Right ventricle myocardium superior (tissue), 1 donor: ENCODE results near the gene ANXA3. TPM values are rescaled to one million over a fixed set of nuclear protein-coding genes. Genes with fewer than 3 reads are reported as not detected.
"Not testable (repeated sequence)": the region's sequence is repeated elsewhere in the genome, so short reads cannot be mapped to it uniquely, and the experiment has no call there.

Experiments used
- ATAC-seq: fragments of 200-7000 bp; cut with Tn5 transposase; one replicate; pipeline ENCODE4 v1.9.1; 2020; ENCODE audit warnings: mild to moderate bottlenecking; ENCODE audit not compliant: poor library complexity
- DNase-seq: peaks from one replicate; pipeline ENCODE4 v3.0.0-alpha.2; 2020
- intact Hi-C: fragments of 100-400 bp; cut with DNase I; formaldehyde crosslinking; loops from one replicate; pipeline ENCODE4 v1.11.2; 2022
- total RNA-seq: library from RNA; stranded (reverse); fragmentation: NEBNext Ultra II Directional; extraction: Animal tissue kit (Norgen Biotek cat#: 25700); gene quantifications from one replicate; pipeline ENCODE4 v1.2.1, GENCODE V29; 2021
- donor health status: DM: no; HTN: yes; CAD: no; lungs with severe emphysema.

Gene ANXA3
- total RNA-seq, 1 donor from 2014 or later: 41.4 TPM

GRCh38 chr4:78533854-78534253 lies 17.7 kb upstream of the ANXA3 start:
- no peak for ATAC-seq
- DNase-seq: no peak
- intact Hi-C loops: no loop called here

GRCh38 chr4:78534286-78534955 lies 17.1 kb upstream of the ANXA3 start:
- DNase-seq (no peak), ATAC-seq (no peak)

GRCh38 chr4:78542373-78542772 lies 9.2 kb upstream of the ANXA3 start:
- no peak for ATAC-seq
- intact Hi-C loops: no loop called here

More at GRCh38 chr4:78534286-78534955, 17.1 kb upstream of the ANXA3 start:
- intact Hi-C loops: no loop called here

GRCh38 chr4:78543424-78544125 lies 8.0 kb upstream of the ANXA3 start:
- ATAC-seq: no peak
- intact Hi-C loops: no loop called here
- DNase-seq: no peak

More at GRCh38 chr4:78542373-78542772, 9.2 kb upstream of the ANXA3 start:
- no peak for DNase-seq

GRCh38 chr4:78544678-78545077 lies 6.9 kb upstream of the ANXA3 start:
- ATAC-seq: no peak
- intact Hi-C loops: no loop called here

GRCh38 chr4:78545275-78546246 lies 6.0 kb upstream of the ANXA3 start:
- intact Hi-C loops: no loop called here
- DNase-seq (no peak), ATAC-seq (peak; percentile 68)

More at GRCh38 chr4:78544678-78545077, 6.9 kb upstream of the ANXA3 start:
- DNase-seq: no peak

- ATAC-seq, DNase-seq, intact Hi-C loops: not testable (repeated sequence)
Observed at GRCh38 chr4:78547899-78548298, 3.7 kb upstream of the ANXA3 start.

GRCh38 chr4:78548889-78549288 lies 2.7 kb upstream of the ANXA3 start:
- DNase-seq, intact Hi-C loops, ATAC-seq: not testable (repeated sequence)

- ATAC-seq: no peak
- DNase-seq: no peak
- intact Hi-C loops: no loop called here
Observed at GRCh38 chr4:78552389-78553042, 946 bp downstream of the ANXA3 start.

- DNase-seq: no peak
- ATAC-seq: no peak
- intact Hi-C loops: no loop called here
Observed at GRCh38 chr4:78553043-78553396, 1.4 kb downstream of the ANXA3 start.

GRCh38 chr4:78553529-78554060 lies 2.0 kb downstream of the ANXA3 start:
- ATAC-seq (no peak), DNase-seq (no peak)
- intact Hi-C loops: no loop called here

GRCh38 chr4:78556665-78557064 lies 5.1 kb downstream of the ANXA3 start:
- intact Hi-C loops: no loop called here
- DNase-seq: no peak
- no peak for ATAC-seq

- no peak for ATAC-seq
- no peak for DNase-seq
- intact Hi-C loops: no loop called here
Observed at GRCh38 chr4:78557841-78558240, 6.3 kb downstream of the ANXA3 start.

GRCh38 chr4:78558410-78558809 lies 6.8 kb downstream of the ANXA3 start:
- DNase-seq (no peak), ATAC-seq (no peak)
- intact Hi-C loops: no loop called here

- intact Hi-C loops: no loop called here
- ATAC-seq (peak; percentile 60), DNase-seq (no peak)
Observed at GRCh38 chr4:78560296-78560963, 8.9 kb downstream of the ANXA3 start.

GRCh38 chr4:78561677-78562076 lies 10.1 kb downstream of the ANXA3 start:
- no peak for DNase-seq
- intact Hi-C loops: no loop called here
- no peak for ATAC-seq

- DNase-seq: no peak
- no peak for ATAC-seq
- intact Hi-C loops: no loop called here
Observed at GRCh38 chr4:78562687-78563086, 11.1 kb downstream of the ANXA3 start.

- DNase-seq (no peak), ATAC-seq (no peak)
- intact Hi-C loops: no loop called here
Observed at GRCh38 chr4:78565971-78566372, 14.4 kb downstream of the ANXA3 start.
